Measurements from ENCODE around the gene RPTOR. TPM values are rescaled to one million over a fixed set of nuclear protein-coding genes. Genes with fewer than 3 reads are reported as not detected.

The RPTOR gene
- total and polyA plus RNA-seq, 2 donors (not counting 1 experiment from before 2014, with no cell fraction given): 6.7 to 22.8 TPM

GRCh38 chr17:80951121-80952090 is 406.8 kb downstream of the RPTOR start:
- H3K4me2 ChIP-seq (ENCODE audit: extremely low read depth, insufficient read depth, low read length): no peak overlapping the region
- H3K4me1 ChIP-seq (ENCODE audit: control insufficient read depth, extremely low read depth, insufficient read depth, low read length): no peaks in the 10 kb centered on the region
- no peak for DNase-seq (ENCODE audit: low read depth in 2 of 2)
- H3K9ac ChIP-seq (ENCODE audit: insufficient read depth, low read length): no peak overlapping the region
- H2AFZ ChIP-seq (ENCODE audit: low read length): no peak overlapping the region
- no peaks in the 10 kb centered on the region for H3K27me3 ChIP-seq (ENCODE audit: control insufficient read depth, insufficient read depth, low read length)
- H4K20me1 ChIP-seq (ENCODE audit: control insufficient read depth, extremely low read depth, insufficient read depth, low read length): no peaks in the 10 kb centered on the region
- TF ChIP-seq EZH2 (IDR thresholded peaks at IDR 0.05; ENCODE audit: low read length, missing control alignments): no peak
- TF ChIP-seq CTCF (conservative IDR thresholded peaks at IDR 0.05 in 1 of 2, IDR thresholded peaks at IDR 0.05 in 1 of 2; ENCODE audit: low read depth in 1 of 2, low read length in 2 of 2): no peak
- no peaks in the 10 kb centered on the region for H3K79me2 ChIP-seq (ENCODE audit: control insufficient read depth, insufficient read depth, low read length)
- H3K9me3 ChIP-seq (ENCODE audit: control insufficient read depth, insufficient read depth, low read depth, low read length): no peaks in the 10 kb centered on the region
- no peak overlapping the region for H3K27ac ChIP-seq (ENCODE audit: insufficient read depth, low read length)
- no peak overlapping the region for H3K4me3 ChIP-seq (replicated peaks in 1 of 4; ENCODE audit: control extremely low read depth in 1 of 4, insufficient read depth in 1 of 4, low read depth in 3 of 4, low read length in 4 of 4)
- peaks cover 8% of the 10 kb centered on the region for H3K36me3 ChIP-seq (ENCODE audit: control insufficient read depth, insufficient read depth, low read length)

- no peaks in the 10 kb centered on the region for H3K79me2 ChIP-seq (ENCODE audit: control insufficient read depth, insufficient read depth, low read length)
- no peak overlapping the region for H3K4me3 ChIP-seq (replicated peaks in 1 of 4; ENCODE audit: control extremely low read depth in 1 of 4, insufficient read depth in 1 of 4, low read depth in 3 of 4, low read length in 4 of 4)
- DNase-seq (ENCODE audit: low read depth in 2 of 2): no peak
- no peaks in the 10 kb centered on the region for H4K20me1 ChIP-seq (ENCODE audit: control insufficient read depth, extremely low read depth, insufficient read depth, low read length)
- no peak overlapping the region for H3K27ac ChIP-seq (ENCODE audit: insufficient read depth, low read length)
- H3K9me3 ChIP-seq (ENCODE audit: control insufficient read depth, insufficient read depth, low read depth, low read length): no peaks in the 10 kb centered on the region
- H3K4me2 ChIP-seq (ENCODE audit: extremely low read depth, insufficient read depth, low read length): no peak overlapping the region
- TF ChIP-seq CTCF (conservative IDR thresholded peaks at IDR 0.05 in 1 of 2, IDR thresholded peaks at IDR 0.05 in 1 of 2; ENCODE audit: low read depth in 1 of 2, low read length in 2 of 2): no peak
- TF ChIP-seq EZH2 (IDR thresholded peaks at IDR 0.05; ENCODE audit: low read length, missing control alignments): no peak
- H3K9ac ChIP-seq (ENCODE audit: insufficient read depth, low read length): no peak overlapping the region
- no peak overlapping the region for H2AFZ ChIP-seq (ENCODE audit: low read length)
- no peaks in the 10 kb centered on the region for H3K27me3 ChIP-seq (ENCODE audit: control insufficient read depth, insufficient read depth, low read length)
- H3K4me1 ChIP-seq (ENCODE audit: control insufficient read depth, extremely low read depth, insufficient read depth, low read length): no peaks in the 10 kb centered on the region
- H3K36me3 ChIP-seq (ENCODE audit: control insufficient read depth, insufficient read depth, low read length): peaks cover 8% of the 10 kb centered on the region
These were observed 407.7 kb downstream of the RPTOR start for GRCh38 chr17:80952291-80952690.

GRCh38 chr17:80953471-80954315 is 409.1 kb downstream of the RPTOR start:
- no peaks in the 10 kb centered on the region for H3K79me2 ChIP-seq (ENCODE audit: control insufficient read depth, insufficient read depth, low read length)
- H4K20me1 ChIP-seq (ENCODE audit: control insufficient read depth, extremely low read depth, insufficient read depth, low read length): no peaks in the 10 kb centered on the region
- H2AFZ ChIP-seq (ENCODE audit: low read length): no peak overlapping the region
- no peak overlapping the region for H3K27ac ChIP-seq (ENCODE audit: insufficient read depth, low read length)
- no peak for DNase-seq (ENCODE audit: low read depth in 2 of 2)
- no peaks in the 10 kb centered on the region for H3K27me3 ChIP-seq (ENCODE audit: control insufficient read depth, insufficient read depth, low read length)
- H3K9ac ChIP-seq (ENCODE audit: insufficient read depth, low read length): no peak overlapping the region
- peaks cover 3% of the 10 kb centered on the region for H3K36me3 ChIP-seq (ENCODE audit: control insufficient read depth, insufficient read depth, low read length)
- H3K4me1 ChIP-seq (ENCODE audit: control insufficient read depth, extremely low read depth, insufficient read depth, low read length): no peaks in the 10 kb centered on the region
- TF ChIP-seq CTCF (conservative IDR thresholded peaks at IDR 0.05 in 1 of 2, IDR thresholded peaks at IDR 0.05 in 1 of 2; ENCODE audit: low read depth in 1 of 2, low read length in 2 of 2) (no peak), EZH2 (IDR thresholded peaks at IDR 0.05; ENCODE audit: low read length, missing control alignments) (no peak)
- no peak overlapping the region for H3K4me2 ChIP-seq (ENCODE audit: extremely low read depth, insufficient read depth, low read length)
- no peaks in the 10 kb centered on the region for H3K9me3 ChIP-seq (ENCODE audit: control insufficient read depth, insufficient read depth, low read depth, low read length)
- no peak overlapping the region for H3K4me3 ChIP-seq (replicated peaks in 1 of 4; ENCODE audit: control extremely low read depth in 1 of 4, insufficient read depth in 1 of 4, low read depth in 3 of 4, low read length in 4 of 4)
